HepG2 (cell line): Measurements from ENCODE around the gene HNRNPF. TPM values are rescaled to one million over a fixed set of nuclear protein-coding genes. Genes with fewer than 3 reads are reported as not detected.

Source experiments
- ASH2L ChIP-seq: fragments of 300-600, 200-600 bp; sonication (generic); IDR thresholded peaks from 2 replicates; pipeline ENCODE4 v1.7.0; 2017; ENCODE audit warnings: low read depth, mild to moderate bottlenecking, moderate library complexity, mixed read lengths, low read length; ENCODE audit not compliant: insufficient read length
- DNMT1 ChIP-seq: sonication (generic); formaldehyde crosslinking; IDR thresholded peaks from 2 replicates; pipeline ENCODE4 v1.5.1; 2020; ENCODE audit warnings: mild to moderate bottlenecking, missing genetic modification reagents
- HDAC1 ChIP-seq: sonication (generic); formaldehyde crosslinking; IDR thresholded peaks from 2 replicates; pipeline ENCODE4 v1.5.1; 2020; ENCODE audit warnings: mild to moderate bottlenecking, missing genetic modification reagents
- HNF4G ChIP-seq, 2 experiments: sonication (generic) in 1 of 2; formaldehyde crosslinking in 1 of 2; IDR thresholded peaks; 2 replicates each; pipeline versions ENCODE4 v1.4.0 to v1.6.1; 2011 to 2020; ENCODE audit warnings: borderline replicate concordance in 2 of 2, low read depth in 2 of 2, mild to moderate bottlenecking in 2 of 2, low read length in 1 of 2, missing genetic modification reagents in 1 of 2, moderate library complexity in 1 of 2
- KLF11 ChIP-seq: IDR thresholded peaks from 2 replicates; pipeline ENCODE4 v1.6.1; 2016; ENCODE audit warnings: missing compliant biosample characterization
- MIER2 ChIP-seq: IDR thresholded peaks from 2 replicates; pipeline ENCODE4 v1.6.1; 2016; ENCODE audit warnings: missing biosample characterization, missing genetic modification reagents
- NCOA1 ChIP-seq: sonication (generic); formaldehyde crosslinking; IDR thresholded peaks from 2 replicates; pipeline ENCODE4 v1.9.0; 2021; ENCODE audit warnings: missing genetic modification reagents
- POLR2AphosphoS2 ChIP-seq: IDR thresholded peaks from 2 replicates; pipeline ENCODE4 v1.6.1; 2011; ENCODE audit warnings: low read depth, low read length, improper control_type of control experiment
- TCF7L2 ChIP-seq: IDR thresholded peaks from 2 replicates; pipeline ENCODE4 v1.6.1; 2011; ENCODE audit warnings: mild to moderate bottlenecking, low read depth, low read length, moderate library complexity
- ZNF12 ChIP-seq: sonication (generic); formaldehyde crosslinking; IDR thresholded peaks from 2 replicates; pipeline ENCODE4 v1.5.0; 2020; ENCODE audit warnings: missing genetic modification reagents
- ZNF138 ChIP-seq: sonication (generic); formaldehyde crosslinking; IDR thresholded peaks from 2 replicates; pipeline ENCODE4 v1.5.0; 2020; ENCODE audit warnings: mild to moderate bottlenecking, low read depth, missing genetic modification reagents
- ZNF251 ChIP-seq: sonication (generic); formaldehyde crosslinking; IDR thresholded peaks from 2 replicates; pipeline ENCODE4 v1.9.0; 2021; ENCODE audit warnings: mild to moderate bottlenecking, missing genetic modification reagents
- ZNF788 ChIP-seq: sonication (generic); formaldehyde crosslinking; IDR thresholded peaks from 2 replicates; pipeline ENCODE4 v1.5.0; 2020; ENCODE audit warnings: mild to moderate bottlenecking, missing genetic modification reagents, borderline replicate concordance
- ZNF800 ChIP-seq: sonication (generic); formaldehyde crosslinking; IDR thresholded peaks from 2 replicates; pipeline ENCODE4 v1.4.0; 2020; ENCODE audit warnings: missing genetic modification reagents
- polyA plus RNA-seq, 8 experiments: library from polyadenylated mRNA; depleted of rRNA in 3 of 8; stranded (reverse) in 7 of 8; unstranded in 1 of 8; fragments of >200 nt; fragmentation: Illumina TruSeq in 4 of 8; extraction: Trizol in 4 of 8; gene quantifications; 2 replicates each; pipeline versions ENCODE4 v1.2.1 to v1.2.3, GENCODE V29; 2011 to 2016; ENCODE audit warnings: low read depth in 4 of 8, missing spikeins in 1 of 8, mixed read lengths in 1 of 8; ENCODE audit not compliant: insufficient read depth in 1 of 8
- total RNA-seq, 5 experiments: library from RNA; depleted of rRNA; stranded (reverse); fragments of >200 nt; fragmentation: Illumina TruSeq; extraction: Trizol; gene quantifications; 2 replicates each; pipeline ENCODE4 v1.2.3, GENCODE V29; 2016; ENCODE audit warnings: low read depth in 1 of 5
- TF ChIP-seq, protein P1 (sequence below): sonication (generic); formaldehyde crosslinking; IDR thresholded peaks from 2 replicates; pipeline ENCODE4 v1.4.0; 2020; ENCODE audit warnings: missing genetic modification reagents
- TF ChIP-seq, protein P2 (sequence below): sonication (generic); formaldehyde crosslinking; IDR thresholded peaks from 2 replicates; pipeline ENCODE4 v1.5.1; 2020; ENCODE audit warnings: missing genetic modification reagents, mild to moderate bottlenecking, borderline replicate concordance

HNRNPF gene
- total and polyA plus RNA-seq, 2 of the 13 experiments (the other 11 are each of a cell fraction or from before 2014, with no cell fraction given), result 166 to 308 TPM

DNA sequence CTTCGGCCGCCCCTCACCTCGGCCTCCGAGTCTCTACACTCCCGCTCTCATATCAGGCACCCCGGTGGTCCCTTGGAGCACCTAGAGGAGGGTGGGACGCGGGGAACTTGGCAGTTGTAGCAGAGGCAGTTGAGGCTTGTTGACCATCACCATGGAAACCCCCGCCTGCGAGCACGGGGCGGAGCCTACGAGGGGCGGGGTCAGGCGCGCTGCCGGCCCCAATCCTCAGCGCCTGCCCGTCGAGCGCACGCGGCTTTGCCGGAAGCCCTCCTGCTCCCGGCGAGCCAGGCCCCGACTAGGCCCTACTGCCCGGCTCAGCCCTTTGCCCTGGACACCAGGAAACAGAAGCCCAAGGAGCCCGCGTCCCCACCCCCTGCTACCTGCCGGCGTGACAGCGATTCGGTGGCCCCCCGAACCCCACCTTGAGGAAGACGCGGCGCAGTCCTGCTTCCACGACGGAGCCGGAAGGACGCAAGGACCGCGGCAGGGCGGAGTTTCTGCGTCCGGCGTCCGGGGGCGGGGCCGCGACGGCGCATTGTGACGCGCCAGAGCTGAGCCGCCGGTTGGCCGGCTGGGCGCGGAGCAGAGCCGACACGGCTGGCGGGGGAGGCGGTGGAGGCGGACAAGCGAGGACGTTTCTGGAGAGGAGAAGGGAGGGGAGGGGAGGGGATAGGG is at the start of gene HNRNPF (continued):
- no peak for TF ChIP-seq NCOA1 (CRISPR knock-in tag)
- TF ChIP-seq MIER2 (CRISPR knock-in tag), result no peak
- TF ChIP-seq, protein P1, sequence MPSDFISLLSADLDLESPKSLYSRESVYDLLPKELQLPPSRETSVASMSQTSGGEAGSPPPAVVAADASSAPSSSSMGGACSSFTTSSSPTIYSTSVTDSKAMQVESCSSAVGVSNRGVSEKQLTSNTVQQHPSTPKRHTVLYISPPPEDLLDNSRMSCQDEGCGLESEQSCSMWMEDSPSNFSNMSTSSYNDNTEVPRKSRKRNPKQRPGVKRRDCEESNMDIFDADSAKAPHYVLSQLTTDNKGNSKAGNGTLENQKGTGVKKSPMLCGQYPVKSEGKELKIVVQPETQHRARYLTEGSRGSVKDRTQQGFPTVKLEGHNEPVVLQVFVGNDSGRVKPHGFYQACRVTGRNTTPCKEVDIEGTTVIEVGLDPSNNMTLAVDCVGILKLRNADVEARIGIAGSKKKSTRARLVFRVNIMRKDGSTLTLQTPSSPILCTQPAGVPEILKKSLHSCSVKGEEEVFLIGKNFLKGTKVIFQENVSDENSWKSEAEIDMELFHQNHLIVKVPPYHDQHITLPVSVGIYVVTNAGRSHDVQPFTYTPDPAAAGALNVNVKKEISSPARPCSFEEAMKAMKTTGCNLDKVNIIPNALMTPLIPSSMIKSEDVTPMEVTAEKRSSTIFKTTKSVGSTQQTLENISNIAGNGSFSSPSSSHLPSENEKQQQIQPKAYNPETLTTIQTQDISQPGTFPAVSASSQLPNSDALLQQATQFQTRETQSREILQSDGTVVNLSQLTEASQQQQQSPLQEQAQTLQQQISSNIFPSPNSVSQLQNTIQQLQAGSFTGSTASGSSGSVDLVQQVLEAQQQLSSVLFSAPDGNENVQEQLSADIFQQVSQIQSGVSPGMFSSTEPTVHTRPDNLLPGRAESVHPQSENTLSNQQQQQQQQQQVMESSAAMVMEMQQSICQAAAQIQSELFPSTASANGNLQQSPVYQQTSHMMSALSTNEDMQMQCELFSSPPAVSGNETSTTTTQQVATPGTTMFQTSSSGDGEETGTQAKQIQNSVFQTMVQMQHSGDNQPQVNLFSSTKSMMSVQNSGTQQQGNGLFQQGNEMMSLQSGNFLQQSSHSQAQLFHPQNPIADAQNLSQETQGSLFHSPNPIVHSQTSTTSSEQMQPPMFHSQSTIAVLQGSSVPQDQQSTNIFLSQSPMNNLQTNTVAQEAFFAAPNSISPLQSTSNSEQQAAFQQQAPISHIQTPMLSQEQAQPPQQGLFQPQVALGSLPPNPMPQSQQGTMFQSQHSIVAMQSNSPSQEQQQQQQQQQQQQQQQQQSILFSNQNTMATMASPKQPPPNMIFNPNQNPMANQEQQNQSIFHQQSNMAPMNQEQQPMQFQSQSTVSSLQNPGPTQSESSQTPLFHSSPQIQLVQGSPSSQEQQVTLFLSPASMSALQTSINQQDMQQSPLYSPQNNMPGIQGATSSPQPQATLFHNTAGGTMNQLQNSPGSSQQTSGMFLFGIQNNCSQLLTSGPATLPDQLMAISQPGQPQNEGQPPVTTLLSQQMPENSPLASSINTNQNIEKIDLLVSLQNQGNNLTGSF (CRISPR knock-in tag), result peak; percentile 86
- peak; percentile 83 for TF ChIP-seq ASH2L
- TF ChIP-seq, protein P2, sequence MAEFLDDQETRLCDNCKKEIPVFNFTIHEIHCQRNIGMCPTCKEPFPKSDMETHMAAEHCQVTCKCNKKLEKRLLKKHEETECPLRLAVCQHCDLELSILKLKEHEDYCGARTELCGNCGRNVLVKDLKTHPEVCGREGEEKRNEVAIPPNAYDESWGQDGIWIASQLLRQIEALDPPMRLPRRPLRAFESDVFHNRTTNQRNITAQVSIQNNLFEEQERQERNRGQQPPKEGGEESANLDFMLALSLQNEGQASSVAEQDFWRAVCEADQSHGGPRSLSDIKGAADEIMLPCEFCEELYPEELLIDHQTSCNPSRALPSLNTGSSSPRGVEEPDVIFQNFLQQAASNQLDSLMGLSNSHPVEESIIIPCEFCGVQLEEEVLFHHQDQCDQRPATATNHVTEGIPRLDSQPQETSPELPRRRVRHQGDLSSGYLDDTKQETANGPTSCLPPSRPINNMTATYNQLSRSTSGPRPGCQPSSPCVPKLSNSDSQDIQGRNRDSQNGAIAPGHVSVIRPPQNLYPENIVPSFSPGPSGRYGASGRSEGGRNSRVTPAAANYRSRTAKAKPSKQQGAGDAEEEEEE, result no peak
- TF ChIP-seq TCF7L2, result no peak
- no peak for TF ChIP-seq DNMT1 (CRISPR knock-in tag)
- TF ChIP-seq HDAC1 (CRISPR knock-in tag), result peak; percentile 84
- no peak for TF ChIP-seq POLR2AphosphoS2
- no peak for TF ChIP-seq HNF4G (IDR thresholded peaks at IDR 0.05; ENCODE audit: borderline replicate concordance, low read depth, low read length)
- no peak; the same call in 1 of the 2 replicates for TF ChIP-seq HNF4G (CRISPR knock-in tag; IDR thresholded peaks at IDR 0.05; ENCODE audit: borderline replicate concordance, low read depth)
- 0 out of 2 replicates have a peak, but pooled peaks have one; percentile 20 for TF ChIP-seq KLF11
- peak; percentile 69; the same call in 1 of the 2 replicates for TF ChIP-seq ZNF138 (CRISPR knock-in tag)
- no peak for TF ChIP-seq ZNF251 (CRISPR knock-in tag)
- no peak for TF ChIP-seq ZNF788 (CRISPR knock-in tag)
- 0 out of 2 replicates have a peak, but pooled peaks have one; percentile 50 for TF ChIP-seq ZNF12 (CRISPR knock-in tag)
- TF ChIP-seq ZNF800, result no peak
